ENCODE results near the gene CSNK1G1.
"Not testable (repeated sequence)": the region's sequence is repeated elsewhere in the genome, so short reads cannot be mapped to it uniquely, and the experiment has no call there.

CSNK1G1 gene

GRCh38 chr15:64121614-64122013 lies 234.4 kb downstream of the CSNK1G1 start:
- Histone ChIP-seq H3K79me2 (ENCODE audit: low read length) (no peaks in the 10 kb centered on the region), H3K4me2 (ENCODE audit: low read length) (no peak overlapping the region), H3K4me1 (ENCODE audit: low read length) (no peaks in the 10 kb centered on the region), H4K20me1 (ENCODE audit: insufficient read depth, low read length) (no peaks in the 10 kb centered on the region), H3K27ac (ENCODE audit: low read length) (no peak overlapping the region), H3K9ac (ENCODE audit: low read length) (no peak overlapping the region), H2AFZ (ENCODE audit: low read depth, low read length) (no peak overlapping the region), H3K9me3 (ENCODE audit: insufficient read depth, low read length) (no peaks in the 10 kb centered on the region), H3K36me3 (replicated peaks; ENCODE audit: low read depth, low read length) (peaks cover 49% of the 10 kb centered on the region), H3K27me3 (ENCODE audit: low read depth, low read length) (no peaks in the 10 kb centered on the region), H3K4me3 (ENCODE audit: low read length) (no peak overlapping the region)
- TF ChIP-seq, protein P1, sequence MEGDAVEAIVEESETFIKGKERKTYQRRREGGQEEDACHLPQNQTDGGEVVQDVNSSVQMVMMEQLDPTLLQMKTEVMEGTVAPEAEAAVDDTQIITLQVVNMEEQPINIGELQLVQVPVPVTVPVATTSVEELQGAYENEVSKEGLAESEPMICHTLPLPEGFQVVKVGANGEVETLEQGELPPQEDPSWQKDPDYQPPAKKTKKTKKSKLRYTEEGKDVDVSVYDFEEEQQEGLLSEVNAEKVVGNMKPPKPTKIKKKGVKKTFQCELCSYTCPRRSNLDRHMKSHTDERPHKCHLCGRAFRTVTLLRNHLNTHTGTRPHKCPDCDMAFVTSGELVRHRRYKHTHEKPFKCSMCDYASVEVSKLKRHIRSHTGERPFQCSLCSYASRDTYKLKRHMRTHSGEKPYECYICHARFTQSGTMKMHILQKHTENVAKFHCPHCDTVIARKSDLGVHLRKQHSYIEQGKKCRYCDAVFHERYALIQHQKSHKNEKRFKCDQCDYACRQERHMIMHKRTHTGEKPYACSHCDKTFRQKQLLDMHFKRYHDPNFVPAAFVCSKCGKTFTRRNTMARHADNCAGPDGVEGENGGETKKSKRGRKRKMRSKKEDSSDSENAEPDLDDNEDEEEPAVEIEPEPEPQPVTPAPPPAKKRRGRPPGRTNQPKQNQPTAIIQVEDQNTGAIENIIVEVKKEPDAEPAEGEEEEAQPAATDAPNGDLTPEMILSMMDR (IDR thresholded peaks at IDR 0.05; ENCODE audit: low read depth, low read length): no peak
- TF ChIP-seq EZH2phosphoT487 (IDR thresholded peaks at IDR 0.05; ENCODE audit: low read depth): no peak

GRCh38 chr15:64120322-64120721 lies 235.7 kb downstream of the CSNK1G1 start:
- H3K9ac ChIP-seq (ENCODE audit: low read length); H3K4me2 ChIP-seq (ENCODE audit: low read length); H3K4me3 ChIP-seq (ENCODE audit: low read length); H4K20me1 ChIP-seq (ENCODE audit: insufficient read depth, low read length); H3K4me1 ChIP-seq (ENCODE audit: low read length); H3K9me3 ChIP-seq (ENCODE audit: insufficient read depth, low read length); H3K27ac ChIP-seq (ENCODE audit: low read length); H3K27me3 ChIP-seq (ENCODE audit: low read depth, low read length); H3K79me2 ChIP-seq (ENCODE audit: low read length); H2AFZ ChIP-seq (ENCODE audit: low read depth, low read length): not testable (repeated sequence)
- H3K36me3 ChIP-seq (replicated peaks; ENCODE audit: low read depth, low read length): peaks cover 50% of the 10 kb centered on the region

DNA sequence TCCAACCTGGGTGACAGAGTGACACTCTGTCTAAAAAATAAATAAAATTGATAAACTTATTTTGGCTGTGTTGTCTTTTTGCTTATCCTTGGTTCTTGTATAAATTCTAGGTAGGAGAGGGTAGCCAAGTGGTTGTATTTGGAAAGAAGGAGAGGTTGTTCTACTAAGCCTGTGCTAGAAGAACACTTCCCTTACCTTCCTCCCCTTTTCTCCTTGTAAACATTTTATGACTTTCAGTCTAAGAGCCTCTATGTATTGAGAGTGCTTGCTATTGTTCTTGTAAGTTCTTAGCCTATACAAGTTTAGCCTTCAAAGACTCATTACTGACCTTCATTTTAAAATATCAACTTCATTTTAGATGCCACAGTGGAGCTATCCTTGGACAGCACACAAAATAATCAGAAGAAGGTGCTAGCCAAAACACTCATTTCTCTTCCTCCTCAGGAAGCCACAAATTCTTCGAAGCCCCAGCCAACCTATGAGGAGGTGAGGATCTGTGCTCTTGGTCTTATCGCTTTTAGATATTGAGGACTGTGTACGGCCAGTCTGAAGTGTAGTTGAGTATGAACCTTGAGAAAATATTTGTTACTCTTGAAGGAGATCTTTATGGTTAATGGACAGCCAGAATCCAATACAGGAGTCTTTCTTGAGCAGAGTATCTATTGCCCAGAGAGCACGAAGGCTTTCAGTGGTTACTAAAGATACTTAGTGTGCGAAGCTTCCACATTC lies 238.1 kb downstream of the CSNK1G1 start:
- Histone ChIP-seq H4K20me1 (ENCODE audit: insufficient read depth, low read length) (no peaks in the 10 kb centered on the region), H3K79me2 (ENCODE audit: low read length) (no peaks in the 10 kb centered on the region), H2AFZ (ENCODE audit: low read depth, low read length) (no peak overlapping the region), H3K4me1 (ENCODE audit: low read length) (no peaks in the 10 kb centered on the region), H3K9me3 (ENCODE audit: insufficient read depth, low read length) (no peaks in the 10 kb centered on the region), H3K4me2 (ENCODE audit: low read length) (no peak overlapping the region), H3K9ac (ENCODE audit: low read length) (no peak overlapping the region), H3K36me3 (replicated peaks; ENCODE audit: low read depth, low read length) (peaks cover 51% of the 10 kb centered on the region), H3K4me3 (ENCODE audit: low read length) (no peak overlapping the region), H3K27ac (ENCODE audit: low read length) (no peak overlapping the region), H3K27me3 (ENCODE audit: low read depth, low read length) (no peaks in the 10 kb centered on the region)
- TF ChIP-seq, protein P1 (IDR thresholded peaks at IDR 0.05; ENCODE audit: low read depth, low read length): no peak
- TF ChIP-seq EZH2phosphoT487 (IDR thresholded peaks at IDR 0.05; ENCODE audit: low read depth): no peak

Measured in OCI-LY3 (cell line).